HepG2 (cell line): ENCODE results near the gene ACD. TPM values are rescaled to one million over a fixed set of nuclear protein-coding genes. Genes with fewer than 3 reads are reported as not detected.

Experiments
- ATAC-seq: fragments of 200-7000 bp; cut with Tn5 transposase; 3 replicates; pipeline ENCODE4 v1.9.1; 2020; ENCODE audit warnings: mild to moderate bottlenecking, moderate library complexity
- BruUV-seq: library from RNA; stranded (reverse); fragments of 400-500 nt; replicated peaks from 2 replicates; lab custom pipeline; 2021; lab: Mats Ljungman, UMichigan
- CTCF ChIA-PET: fragments of 300-600 bp; formaldehyde crosslinking; extraction: SDS; loops from one replicate; lab custom pipeline; 2021; ENCODE audit warnings: low total read pairs, inconsistent platforms, low intra/inter-chr PET ratio; lab: Yijun Ruan, JAX
- POLR2A ChIA-PET: fragments of 350-600 bp; sonication (Branson Sonifier 250); formaldehyde crosslinking; loops from one replicate; lab custom pipeline; 2020; ENCODE audit warnings: antibody characterized with exemption, inconsistent platforms; lab: Yijun Ruan, JAX
- DNase-seq: peaks from one replicate; pipeline ENCODE4 v3.0.0-alpha.2; 2015; ENCODE audit warnings: low spot score
- FAIRE-seq: peaks from 3 replicates; lab custom pipeline; 2011; peaks lifted over from hg19 to GRCh38; lab: Jason Lieb, UNC
- H2AFZ ChIP-seq: one replicate; pipeline ENCODE4 v1.6.1; 2011; ENCODE audit warnings: low read length, inconsistent platforms
- H3K27ac ChIP-seq: fragments of 300-600 bp; 3 replicates; pipeline ENCODE4 v1.8.0; 2011; ENCODE audit warnings: mixed run types, mild to moderate bottlenecking, mixed read lengths, low read length, inconsistent platforms; ENCODE audit not compliant: insufficient read depth; ENCODE audit errors: extremely low read length
- H3K27me3 ChIP-seq, 2 experiments: fragments of 200-600 bp in 1 of 2; 2 replicates in 1 of 2; 3 replicates in 1 of 2; pipeline versions ENCODE4 v1.6.0 to v1.8.0; 2011; ENCODE audit warnings: low read length in 2 of 2, mild to moderate bottlenecking in 2 of 2, moderate library complexity in 2 of 2, inconsistent platforms in 1 of 2; ENCODE audit not compliant: insufficient read depth in 2 of 2, control insufficient read depth in 1 of 2
- H3K36me3 ChIP-seq, 2 experiments: fragments of 200-600 bp in 1 of 2; replicated peaks in 1 of 2; 2 replicates in 1 of 2; 3 replicates in 1 of 2; pipeline versions ENCODE4 v1.5.1 to v1.8.0; 2011; ENCODE audit warnings: low read length in 2 of 2, inconsistent platforms in 1 of 2; ENCODE audit not compliant: insufficient read depth in 2 of 2, control insufficient read depth in 1 of 2
- H3K4me1 ChIP-seq: 2 replicates; pipeline ENCODE4 v1.5.1; 2012; ENCODE audit warnings: low read length, inconsistent platforms; ENCODE audit not compliant: insufficient read depth
- H3K4me2 ChIP-seq: 2 replicates; pipeline ENCODE4 v1.6.0; 2011; ENCODE audit warnings: low read depth, low read length, inconsistent platforms
- H3K4me3 ChIP-seq, 3 experiments: fragments of 200-600 bp in 1 of 3; sonication (generic), shearing (Covaris generic) in 1 of 3; replicated peaks in 1 of 3; 2 replicates each; pipeline ENCODE4 v1.5.1; 2011 to 2016; ENCODE audit warnings: low read length in 3 of 3, inconsistent platforms in 2 of 3, low read depth in 2 of 3, mild to moderate bottlenecking in 2 of 3, control low read depth in 1 of 3, mixed read lengths in 1 of 3; ENCODE audit not compliant: insufficient read depth in 1 of 3
- H3K79me2 ChIP-seq: one replicate; pipeline ENCODE4 v1.6.1; 2011; ENCODE audit warnings: low read length, inconsistent platforms; ENCODE audit not compliant: insufficient read depth
- H3K9ac ChIP-seq: 2 replicates; pipeline ENCODE4 v1.6.0; 2011; ENCODE audit warnings: mild to moderate bottlenecking, low read depth, low read length, inconsistent platforms; ENCODE audit not compliant: insufficient read depth
- H3K9me3 ChIP-seq: 2 replicates; pipeline ENCODE4 v1.5.1; 2012; ENCODE audit warnings: mild to moderate bottlenecking, low read length
- H4K20me1 ChIP-seq: 2 replicates; pipeline ENCODE4 v1.6.0; 2011; ENCODE audit warnings: inconsistent platforms, mild to moderate bottlenecking, low read length, moderate library complexity; ENCODE audit not compliant: insufficient read depth
- ELF1 ChIP-seq: sonication (generic); formaldehyde crosslinking; IDR thresholded peaks from 2 replicates; pipeline ENCODE4 v1.4.0; 2020; ENCODE audit warnings: missing genetic modification reagents
- HES4 ChIP-seq: sonication (generic); formaldehyde crosslinking; IDR thresholded peaks from 2 replicates; pipeline ENCODE4 v1.9.0; 2021; ENCODE audit warnings: mild to moderate bottlenecking, missing genetic modification reagents, borderline replicate concordance
- MIER2 ChIP-seq: IDR thresholded peaks from 2 replicates; pipeline ENCODE4 v1.6.1; 2016; ENCODE audit warnings: missing biosample characterization, missing genetic modification reagents
- TBX3 ChIP-seq: fragments of 450-650 bp; IDR thresholded peaks from 2 replicates; pipeline ENCODE4 v1.6.1; 2017; ENCODE audit warnings: antibody characterized with exemption, mild to moderate bottlenecking, inconsistent platforms, borderline replicate concordance
- ZNF451 ChIP-seq: sonication (generic); formaldehyde crosslinking; IDR thresholded peaks from 2 replicates; pipeline ENCODE4 v1.5.0; 2020; ENCODE audit warnings: mild to moderate bottlenecking, missing genetic modification reagents
- ZNF558 ChIP-seq: sonication (generic); formaldehyde crosslinking; IDR thresholded peaks from 2 replicates; pipeline ENCODE4 v1.9.0; 2022; ENCODE audit warnings: mild to moderate bottlenecking, missing genetic modification reagents, borderline replicate concordance
- ZNF563 ChIP-seq: sonication (generic); formaldehyde crosslinking; IDR thresholded peaks from 2 replicates; pipeline ENCODE4 v1.8.0; 2022; ENCODE audit warnings: mild to moderate bottlenecking, moderate library complexity, missing genetic modification reagents
- ZNF777 ChIP-seq: sonication (generic); formaldehyde crosslinking; IDR thresholded peaks from 2 replicates; pipeline ENCODE4 v1.4.0; 2020; ENCODE audit warnings: missing genetic modification reagents
- WGBS: methylation state at CpG from one replicate; pipeline ENCODE4 v1.1.6; 2017; ENCODE audit warnings: low lambda C conversion rate; 5-methylcytosine and 5-hydroxymethylcytosine counted together
- in situ Hi-C: cut with HindIII; loops from 2 replicates; pipeline ENCODE4 v1.10.0; 2017; ENCODE audit warnings: low pct_unique_long_range_greater_than_20kb; ENCODE audit not compliant: extremely low pct_ligation_motif_present
- intact Hi-C: fragments of 100-400 bp; cut with micrococcal nuclease; formaldehyde crosslinking; loops from one replicate; pipeline ENCODE4 v1.10.0; 2022; ENCODE audit not compliant: unreplicated experiment
- polyA plus RNA-seq, 8 experiments: library from polyadenylated mRNA; depleted of rRNA in 3 of 8; stranded (reverse) in 7 of 8; unstranded in 1 of 8; fragments of >200 nt; fragmentation: Illumina TruSeq in 4 of 8; extraction: Trizol in 4 of 8; gene quantifications; 2 replicates each; pipeline versions ENCODE4 v1.2.1 to v1.2.3, GENCODE V29; 2011 to 2016; ENCODE audit warnings: low read depth in 4 of 8, missing spikeins in 1 of 8, mixed read lengths in 1 of 8; ENCODE audit not compliant: insufficient read depth in 1 of 8
- total RNA-seq, 5 experiments: library from RNA; depleted of rRNA; stranded (reverse); fragments of >200 nt; fragmentation: Illumina TruSeq; extraction: Trizol; gene quantifications; 2 replicates each; pipeline ENCODE4 v1.2.3, GENCODE V29; 2016; ENCODE audit warnings: low read depth in 1 of 5
- TF ChIP-seq, protein P1 (sequence below), 2 experiments: IDR thresholded peaks; 2 replicates each; pipeline ENCODE4 v1.6.1; 2011 to 2012; ENCODE audit warnings: low read length in 2 of 2, borderline replicate concordance in 1 of 2, low read depth in 1 of 2, mild to moderate bottlenecking in 1 of 2, moderate library complexity in 1 of 2
- TF ChIP-seq, protein P2 (sequence below): sonication (generic); formaldehyde crosslinking; IDR thresholded peaks from 2 replicates; pipeline ENCODE4 v1.9.0; 2021; ENCODE audit warnings: missing genetic modification reagents, borderline replicate concordance
- TF ChIP-seq, protein P3 (sequence below): sonication (generic); formaldehyde crosslinking; IDR thresholded peaks from 2 replicates; pipeline ENCODE4 v1.4.0; 2020; ENCODE audit warnings: missing genetic modification reagents

Gene ACD
- total and polyA plus RNA-seq, 2 of the 13 experiments (the other 11 are each of a cell fraction or from before 2014, with no cell fraction given) = 32.6 to 38.3 TPM

DNA sequence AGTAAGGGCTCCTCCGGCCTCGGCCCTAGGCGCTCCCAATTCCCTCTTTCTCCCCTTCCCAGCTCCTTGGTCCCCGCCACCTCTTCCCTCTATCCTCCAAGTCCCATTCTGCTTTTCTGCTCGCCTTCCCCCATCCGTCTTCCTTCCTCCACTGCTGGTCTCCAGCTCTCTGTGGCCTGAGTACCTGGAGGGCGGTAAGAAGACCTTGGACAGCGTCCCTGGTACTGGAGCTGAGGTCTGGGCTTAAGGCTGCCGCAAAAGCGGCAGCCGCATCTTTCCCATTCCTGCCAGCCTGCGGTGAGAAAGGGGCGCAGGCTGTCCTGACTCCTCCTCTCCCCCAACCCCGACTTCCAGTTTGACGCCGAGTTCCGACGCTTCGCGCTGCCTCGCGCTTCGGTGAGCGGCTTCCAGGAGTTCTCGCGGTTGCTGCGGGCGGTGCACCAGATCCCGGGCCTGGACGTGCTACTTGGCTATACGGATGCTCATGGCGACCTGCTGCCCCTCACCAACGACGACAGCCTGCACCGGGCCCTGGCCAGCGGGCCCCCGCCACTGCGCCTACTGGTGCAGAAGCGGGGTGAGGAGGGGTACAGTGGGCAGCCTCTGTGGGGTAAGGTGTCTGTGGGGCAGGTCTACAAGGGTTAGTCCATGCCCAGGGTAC, 1.2 kb upstream of the ACD start:
- BruUV-seq = no TSS peak
- Histone ChIP-seq H3K4me3 (peak overlapping the region; percentile 19 to 93 (median 55); a peak in 5 of 6 replicates), H3K27me3 (no peaks in the 10 kb centered on the region; a peak in 1 of 5 replicates), H3K9ac (peak overlapping the region; percentile 42; the same call in 1 of the 2 replicates), H3K36me3 (peaks cover 6 to 13% of the 10 kb centered on the region in 2 experiments; a peak in 4 of 5 replicates), H3K27ac (peak overlapping the region; percentile 30), H3K4me1 (peaks cover 25% of the 10 kb centered on the region), H3K79me2 (peaks cover 11% of the 10 kb centered on the region), H3K9me3 (no peaks in the 10 kb centered on the region), H3K4me2 (peak overlapping the region; percentile 94), H2AFZ (no peak overlapping the region), H4K20me1 (0 out of 2 replicates have a peak, but pooled peaks cover 3% of the 10 kb centered on the region)
- intact Hi-C loops = no loop called here
- TF ChIP-seq, protein P1, sequence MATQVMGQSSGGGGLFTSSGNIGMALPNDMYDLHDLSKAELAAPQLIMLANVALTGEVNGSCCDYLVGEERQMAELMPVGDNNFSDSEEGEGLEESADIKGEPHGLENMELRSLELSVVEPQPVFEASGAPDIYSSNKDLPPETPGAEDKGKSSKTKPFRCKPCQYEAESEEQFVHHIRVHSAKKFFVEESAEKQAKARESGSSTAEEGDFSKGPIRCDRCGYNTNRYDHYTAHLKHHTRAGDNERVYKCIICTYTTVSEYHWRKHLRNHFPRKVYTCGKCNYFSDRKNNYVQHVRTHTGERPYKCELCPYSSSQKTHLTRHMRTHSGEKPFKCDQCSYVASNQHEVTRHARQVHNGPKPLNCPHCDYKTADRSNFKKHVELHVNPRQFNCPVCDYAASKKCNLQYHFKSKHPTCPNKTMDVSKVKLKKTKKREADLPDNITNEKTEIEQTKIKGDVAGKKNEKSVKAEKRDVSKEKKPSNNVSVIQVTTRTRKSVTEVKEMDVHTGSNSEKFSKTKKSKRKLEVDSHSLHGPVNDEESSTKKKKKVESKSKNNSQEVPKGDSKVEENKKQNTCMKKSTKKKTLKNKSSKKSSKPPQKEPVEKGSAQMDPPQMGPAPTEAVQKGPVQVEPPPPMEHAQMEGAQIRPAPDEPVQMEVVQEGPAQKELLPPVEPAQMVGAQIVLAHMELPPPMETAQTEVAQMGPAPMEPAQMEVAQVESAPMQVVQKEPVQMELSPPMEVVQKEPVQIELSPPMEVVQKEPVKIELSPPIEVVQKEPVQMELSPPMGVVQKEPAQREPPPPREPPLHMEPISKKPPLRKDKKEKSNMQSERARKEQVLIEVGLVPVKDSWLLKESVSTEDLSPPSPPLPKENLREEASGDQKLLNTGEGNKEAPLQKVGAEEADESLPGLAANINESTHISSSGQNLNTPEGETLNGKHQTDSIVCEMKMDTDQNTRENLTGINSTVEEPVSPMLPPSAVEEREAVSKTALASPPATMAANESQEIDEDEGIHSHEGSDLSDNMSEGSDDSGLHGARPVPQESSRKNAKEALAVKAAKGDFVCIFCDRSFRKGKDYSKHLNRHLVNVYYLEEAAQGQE (IDR thresholded peaks at IDR 0.05; ENCODE audit: borderline replicate concordance in 1 of 2, low read depth in 1 of 2, low read length in 2 of 2) = peak in 1 of 2 experiments; percentile 92; a peak in 2 of 4 replicates
- TF ChIP-seq ELF1 (CRISPR knock-in tag) = no peak
- no peak for TF ChIP-seq ZNF777
- 0 out of 2 replicates have a peak, but pooled peaks have one; percentile 11 for TF ChIP-seq TBX3
- TF ChIP-seq, protein P2, sequence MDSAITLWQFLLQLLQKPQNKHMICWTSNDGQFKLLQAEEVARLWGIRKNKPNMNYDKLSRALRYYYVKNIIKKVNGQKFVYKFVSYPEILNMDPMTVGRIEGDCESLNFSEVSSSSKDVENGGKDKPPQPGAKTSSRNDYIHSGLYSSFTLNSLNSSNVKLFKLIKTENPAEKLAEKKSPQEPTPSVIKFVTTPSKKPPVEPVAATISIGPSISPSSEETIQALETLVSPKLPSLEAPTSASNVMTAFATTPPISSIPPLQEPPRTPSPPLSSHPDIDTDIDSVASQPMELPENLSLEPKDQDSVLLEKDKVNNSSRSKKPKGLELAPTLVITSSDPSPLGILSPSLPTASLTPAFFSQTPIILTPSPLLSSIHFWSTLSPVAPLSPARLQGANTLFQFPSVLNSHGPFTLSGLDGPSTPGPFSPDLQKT (CRISPR knock-in tag) = no peak
- TF ChIP-seq, protein P3, sequence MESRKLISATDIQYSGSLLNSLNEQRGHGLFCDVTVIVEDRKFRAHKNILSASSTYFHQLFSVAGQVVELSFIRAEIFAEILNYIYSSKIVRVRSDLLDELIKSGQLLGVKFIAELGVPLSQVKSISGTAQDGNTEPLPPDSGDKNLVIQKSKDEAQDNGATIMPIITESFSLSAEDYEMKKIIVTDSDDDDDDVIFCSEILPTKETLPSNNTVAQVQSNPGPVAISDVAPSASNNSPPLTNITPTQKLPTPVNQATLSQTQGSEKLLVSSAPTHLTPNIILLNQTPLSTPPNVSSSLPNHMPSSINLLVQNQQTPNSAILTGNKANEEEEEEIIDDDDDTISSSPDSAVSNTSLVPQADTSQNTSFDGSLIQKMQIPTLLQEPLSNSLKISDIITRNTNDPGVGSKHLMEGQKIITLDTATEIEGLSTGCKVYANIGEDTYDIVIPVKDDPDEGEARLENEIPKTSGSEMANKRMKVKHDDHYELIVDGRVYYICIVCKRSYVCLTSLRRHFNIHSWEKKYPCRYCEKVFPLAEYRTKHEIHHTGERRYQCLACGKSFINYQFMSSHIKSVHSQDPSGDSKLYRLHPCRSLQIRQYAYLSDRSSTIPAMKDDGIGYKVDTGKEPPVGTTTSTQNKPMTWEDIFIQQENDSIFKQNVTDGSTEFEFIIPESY (CRISPR knock-in tag) = peak; percentile 52; the same call in 1 of the 2 replicates
- TF ChIP-seq ZNF451 (CRISPR knock-in tag) = 0 out of 2 replicates have a peak, but pooled peaks have one; percentile 12
- peak; percentile 52; the same call in 1 of the 2 replicates for TF ChIP-seq MIER2 (CRISPR knock-in tag)
- TF ChIP-seq HES4 (CRISPR knock-in tag) = 0 out of 2 replicates have a peak, but pooled peaks have one; percentile 23
- 0 out of 2 replicates have a peak, but pooled peaks have one; percentile 14 for TF ChIP-seq ZNF563 (CRISPR knock-in tag)
- no peak for TF ChIP-seq ZNF558 (CRISPR knock-in tag)
- no peak for ATAC-seq
- in situ Hi-C loops = loop anchor here (10.0 kb wide), 1 partner anchor 274 kb away; the partner anchor contains the start of genes CTRL and PSMB10
- POLR2A ChIA-PET = interaction anchor here (0.6 to 2.0 kb wide), 4 partner anchors 65 to 419 kb away, joined by 4 read pairs; no protein-coding TSS in a partner anchor
- CTCF ChIA-PET = no interaction called here
- DNase-seq = no peak
- FAIRE-seq = no peak
- 73% methylated on average over 35 of the region's 39 CpGs for WGBS
